NCI-H2081 treated with DMSO at 0.1 percent for 48 hours (cell line): ENCODE data around the gene AGAP2.

Experiments used
- DNase-seq: peaks from one replicate; lab custom pipeline; 2025; lab: John Stamatoyannopoulos, UW

Gene AGAP2

DNA sequence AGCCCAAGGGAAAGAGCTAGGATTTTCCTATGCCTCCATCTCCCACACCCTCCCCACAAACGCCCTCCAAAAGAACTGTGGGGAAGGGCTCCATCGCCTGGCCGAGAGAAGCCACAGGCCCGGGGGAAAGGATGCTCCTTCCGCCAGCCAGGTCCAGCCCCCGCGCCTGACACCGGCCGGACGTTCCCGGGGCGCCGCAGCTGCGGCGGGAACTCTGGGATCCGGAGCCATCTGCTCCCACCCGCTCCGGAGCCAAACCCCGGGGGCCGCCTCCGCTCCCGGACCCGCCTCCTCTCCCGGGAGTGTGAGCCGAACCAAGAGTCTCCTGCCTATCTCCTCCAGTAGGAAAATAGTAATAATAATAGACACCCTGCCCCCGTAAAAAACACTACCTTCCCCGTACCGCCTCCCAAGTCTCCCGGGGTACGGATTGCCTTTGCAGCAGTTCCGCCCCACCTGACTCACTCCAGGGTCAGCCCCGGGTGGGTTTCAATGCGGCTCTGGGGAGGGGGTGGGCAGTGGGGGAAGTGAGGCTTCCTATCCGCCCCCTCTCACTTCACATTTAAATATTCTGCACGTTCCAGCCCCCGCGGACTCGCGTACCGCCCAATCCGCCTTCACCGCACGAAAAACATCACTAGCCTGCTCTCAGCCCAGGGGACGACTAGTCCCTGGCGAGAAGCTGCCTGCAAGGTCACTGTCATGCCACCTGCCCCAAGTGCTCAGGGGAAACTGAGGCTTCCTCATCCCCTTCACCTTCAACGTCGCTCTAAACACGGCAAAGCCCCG lies 2.4 kb downstream of the AGAP2 start:
- no peak for DNase-seq

DNA sequence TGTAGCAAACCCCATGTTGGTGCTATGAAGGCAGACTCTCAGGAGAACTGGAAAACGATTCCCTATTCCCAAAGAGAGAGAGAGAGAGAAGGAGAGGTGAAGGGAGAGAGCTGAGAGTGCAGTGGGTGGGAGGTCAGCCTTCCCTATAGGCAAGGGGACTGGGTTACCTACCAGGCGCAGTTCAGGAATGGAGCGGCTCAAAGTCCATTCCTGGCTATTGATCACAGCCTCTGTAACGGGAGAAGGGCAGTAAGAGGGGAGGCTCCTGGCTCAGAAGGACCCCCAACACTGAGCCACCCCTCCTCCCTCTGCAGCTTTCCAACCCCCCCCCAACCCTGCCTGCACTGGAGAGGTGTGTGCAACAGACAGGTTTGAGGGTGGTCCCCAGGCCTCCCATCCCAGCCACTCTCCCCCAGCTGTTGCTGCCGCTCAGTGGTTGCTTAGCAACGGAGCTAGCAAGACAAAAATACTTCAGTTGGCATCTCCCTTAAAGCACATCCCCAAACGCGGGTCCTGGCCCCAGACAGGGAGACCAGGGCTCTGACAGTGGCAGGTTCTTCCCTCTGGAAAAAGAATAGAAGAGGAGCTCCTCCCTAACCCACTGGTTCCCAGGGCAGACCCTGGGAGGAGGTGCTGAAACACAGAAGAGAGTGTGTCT lies 3.2 kb downstream of the AGAP2 start:
- DNase-seq = no peak

DNA sequence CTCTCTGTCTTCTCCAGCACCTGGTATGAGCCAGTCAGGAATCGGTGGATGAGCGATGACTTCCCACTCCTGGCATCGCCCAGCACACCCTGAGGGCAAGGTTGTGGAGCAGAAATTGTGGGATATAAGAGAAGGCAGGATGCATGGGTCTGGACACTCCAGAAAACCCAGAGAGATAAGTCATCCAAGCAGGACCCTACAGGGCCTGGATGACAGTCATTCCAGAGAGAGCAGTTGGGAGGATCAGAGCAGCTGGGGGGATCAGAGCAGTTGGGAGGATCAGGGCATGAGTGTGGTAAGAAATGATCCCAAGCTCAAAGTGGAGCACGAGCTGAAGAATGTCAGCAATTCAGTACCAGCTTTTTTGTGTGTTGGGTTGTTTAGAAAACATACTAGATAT lies 4.0 kb downstream of the AGAP2 start:
- no peak for DNase-seq

DNA sequence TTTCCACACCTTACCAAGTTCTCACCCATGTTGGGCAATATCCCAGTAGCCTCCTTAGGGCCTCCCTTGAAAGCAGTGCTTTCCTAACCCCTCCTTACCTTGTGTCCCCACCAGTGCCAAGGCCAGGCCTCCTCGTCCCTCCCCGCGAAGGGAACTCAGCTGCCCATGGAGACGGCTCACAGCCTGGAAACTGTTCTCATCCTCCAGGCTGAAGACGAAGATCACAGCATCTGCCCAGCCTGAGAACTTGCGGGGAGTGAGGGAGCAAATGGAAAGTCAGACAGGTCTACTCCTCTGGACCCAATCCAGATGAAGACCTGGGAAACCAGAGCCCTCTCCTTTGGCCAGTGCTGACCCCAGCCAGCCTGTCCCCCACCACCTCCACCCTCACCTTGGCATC lies 4.6 kb downstream of the AGAP2 start:
- no peak for DNase-seq

DNA sequence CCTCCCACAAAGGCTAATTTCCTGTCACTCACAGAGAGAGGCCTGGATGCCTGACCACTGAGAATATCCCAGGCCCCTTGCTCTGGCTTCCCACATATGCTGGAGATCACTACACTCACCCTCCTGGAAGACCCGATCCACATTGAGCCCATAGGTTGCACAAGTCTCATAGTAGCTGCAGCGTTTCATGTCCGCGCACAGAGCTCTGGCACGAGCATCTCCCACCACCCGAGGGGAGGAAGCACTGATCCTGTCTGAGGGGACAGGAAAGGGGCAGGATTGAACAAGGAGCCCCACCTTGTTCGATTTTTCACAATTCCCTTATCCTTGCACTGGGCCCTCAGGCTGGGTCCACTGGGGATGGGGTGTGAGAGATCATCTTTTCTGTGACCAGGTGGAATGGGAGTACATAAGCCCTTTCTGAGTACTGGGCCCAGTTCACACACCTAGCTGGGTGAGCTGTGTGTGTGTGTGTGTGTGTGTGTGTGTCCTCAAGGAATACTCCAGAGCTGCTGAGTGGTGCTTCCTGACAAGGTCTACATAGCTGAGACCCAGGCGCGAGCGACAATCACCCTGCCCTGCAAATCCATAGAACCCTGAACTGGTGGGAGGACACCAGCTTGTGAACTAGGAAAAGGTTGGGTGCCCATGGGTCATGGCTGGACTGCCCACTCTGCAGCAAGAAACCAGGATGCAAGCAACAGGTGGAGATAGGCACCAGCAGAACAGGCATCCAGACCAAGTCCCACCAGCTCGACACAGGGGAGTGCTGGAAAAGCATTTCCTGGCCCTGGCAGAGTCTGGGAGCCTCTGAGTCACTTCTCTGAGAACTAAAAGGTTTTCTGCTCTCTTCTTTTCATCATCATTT lies 5.6 kb downstream of the AGAP2 start:
- no peak for DNase-seq

DNA sequence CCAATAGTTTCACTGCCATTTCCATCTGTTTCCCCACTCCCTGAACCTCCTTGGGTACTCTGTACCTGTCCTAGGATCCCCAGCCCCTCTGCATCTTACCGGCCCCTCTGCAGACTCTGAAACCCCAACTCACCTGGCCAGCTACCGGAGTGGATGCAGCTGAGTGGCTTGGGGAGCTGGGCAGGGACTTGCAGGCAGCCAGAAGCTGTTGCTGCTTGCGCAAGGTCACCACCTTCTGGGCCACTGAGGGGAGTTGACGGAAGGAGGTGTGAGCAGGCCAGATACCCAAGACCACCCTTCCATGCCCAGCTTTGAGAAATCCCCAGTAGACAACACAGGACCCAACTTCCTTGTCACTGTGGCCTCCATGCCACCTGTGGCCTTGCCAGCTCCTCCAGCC lies 6.3 kb downstream of the AGAP2 start:
- DNase-seq = no peak

DNA sequence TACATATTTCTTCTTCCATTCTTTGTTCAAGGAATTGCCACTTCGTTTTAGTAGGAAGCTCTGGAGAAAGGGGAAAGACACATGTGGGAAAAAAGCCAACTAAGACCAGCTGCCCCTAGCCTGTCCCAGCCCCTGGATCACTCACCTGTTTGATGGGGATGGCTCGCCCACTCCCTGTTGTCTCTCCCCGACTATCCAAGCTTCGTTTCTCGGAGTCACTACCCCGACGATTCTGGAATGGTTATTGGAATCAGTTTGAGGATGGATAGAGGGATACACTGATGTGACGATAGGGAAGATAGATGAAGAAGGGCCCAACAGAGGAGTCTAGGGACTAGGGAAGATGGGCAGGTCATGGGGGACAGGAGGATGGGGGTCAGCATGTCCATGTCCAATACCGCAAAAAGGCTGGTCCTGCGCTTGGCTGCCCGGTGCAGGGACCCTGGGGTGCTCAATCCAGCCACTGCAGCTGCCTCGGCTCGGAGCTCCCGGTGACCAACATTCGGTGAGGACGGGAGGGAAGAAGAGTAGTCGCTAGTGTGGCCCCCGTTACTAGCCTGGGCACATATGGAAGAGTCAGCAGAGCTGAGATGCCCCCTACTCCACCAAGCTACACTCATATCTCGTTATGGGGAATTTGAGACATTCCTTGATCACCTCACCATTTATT lies 7.0 kb downstream of the AGAP2 start:
- no peak for DNase-seq

DNA sequence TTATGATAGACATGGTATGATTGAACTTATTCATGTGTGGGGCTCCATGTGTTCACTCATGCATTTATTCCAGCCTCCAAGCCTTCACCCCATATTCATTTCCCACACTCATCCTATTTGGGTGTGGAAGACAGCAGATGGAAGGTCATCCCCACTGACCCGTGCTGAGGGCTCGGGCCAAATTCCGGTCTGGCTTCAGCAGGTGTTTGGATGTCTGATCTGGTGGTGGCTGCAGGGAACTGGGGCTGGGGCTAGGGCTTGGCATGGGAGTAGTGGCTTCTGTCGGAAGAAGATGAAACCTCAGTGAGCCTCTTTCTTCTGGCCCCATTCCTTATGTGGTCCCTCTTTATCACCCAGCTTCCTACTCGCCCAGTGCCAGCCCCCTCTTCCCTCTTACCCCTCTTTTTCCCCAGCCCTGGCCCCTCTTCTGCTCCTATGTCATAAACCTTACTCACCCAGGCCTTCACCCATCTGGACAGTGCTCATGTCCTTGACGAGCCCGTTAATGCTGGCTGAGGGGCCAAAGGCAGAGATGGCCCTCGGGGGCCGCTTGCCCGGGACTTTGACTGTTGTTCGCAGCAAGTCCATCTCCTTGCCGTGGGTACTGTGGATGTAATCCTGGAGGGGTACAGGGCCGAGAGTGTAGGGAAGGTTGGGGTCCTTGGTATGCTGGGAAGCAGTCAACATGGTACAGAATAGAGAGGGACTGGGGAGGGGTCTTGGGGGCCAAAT lies 8.0 kb downstream of the AGAP2 start:
- DNase-seq = no peak

DNA sequence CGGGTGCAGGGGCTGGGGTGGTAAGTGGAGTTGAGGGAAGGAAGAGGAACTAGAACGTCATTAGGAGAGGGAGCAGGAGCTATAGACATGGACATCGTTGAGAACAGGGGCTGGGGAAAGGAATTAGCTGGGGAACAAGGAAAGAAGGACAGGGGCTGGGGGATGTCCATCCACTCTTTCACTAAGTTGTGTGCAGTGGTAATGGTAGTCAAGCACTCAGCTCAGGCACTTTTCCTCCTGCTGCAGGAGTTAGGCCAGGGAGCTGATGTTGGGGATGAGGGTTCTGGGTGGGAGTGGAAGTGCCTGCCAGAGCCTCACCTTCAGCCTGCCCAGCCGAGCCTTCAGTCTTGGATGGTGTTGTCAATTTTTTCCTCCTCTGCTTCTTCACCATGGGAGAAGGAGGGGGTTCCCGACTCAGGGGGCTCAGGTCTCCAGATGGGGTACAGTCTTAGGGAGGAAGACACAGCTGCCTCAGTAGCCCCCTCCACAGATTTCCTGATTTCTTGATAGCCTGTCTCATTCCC lies 9.2 kb downstream of the AGAP2 start:
- no peak for DNase-seq

DNA sequence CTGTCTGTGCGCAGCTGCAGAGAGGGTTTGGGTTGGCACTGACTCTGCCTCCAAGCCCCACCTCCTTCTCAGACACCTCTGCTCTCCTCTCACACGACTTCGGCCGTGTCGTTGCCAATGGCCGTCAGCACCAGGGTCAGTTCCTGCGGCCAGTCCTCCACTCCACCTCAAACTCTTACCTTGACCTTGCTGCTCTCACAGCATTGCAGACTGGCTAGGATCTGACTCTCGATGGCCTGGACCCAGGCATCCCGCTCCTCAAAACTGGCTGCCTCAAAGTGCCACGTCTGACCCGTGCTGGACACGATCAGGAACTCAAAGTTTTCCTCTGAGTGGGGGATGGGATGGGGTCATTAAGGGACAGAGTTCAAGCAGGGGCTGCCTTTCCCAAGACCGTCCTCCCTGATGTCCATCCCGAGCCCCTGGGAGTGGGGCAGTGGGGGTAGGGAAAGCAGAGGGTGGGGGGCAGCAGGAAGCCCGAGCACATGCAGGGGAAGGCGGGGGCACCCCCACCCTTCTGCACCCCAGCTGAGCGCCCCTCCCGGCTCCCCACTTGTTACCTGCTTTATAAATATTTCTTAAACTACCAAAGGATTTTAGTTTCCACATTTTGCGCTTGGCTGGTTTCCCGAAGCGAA lies 10.7 kb downstream of the AGAP2 start:
- DNase-seq = no peak

DNA sequence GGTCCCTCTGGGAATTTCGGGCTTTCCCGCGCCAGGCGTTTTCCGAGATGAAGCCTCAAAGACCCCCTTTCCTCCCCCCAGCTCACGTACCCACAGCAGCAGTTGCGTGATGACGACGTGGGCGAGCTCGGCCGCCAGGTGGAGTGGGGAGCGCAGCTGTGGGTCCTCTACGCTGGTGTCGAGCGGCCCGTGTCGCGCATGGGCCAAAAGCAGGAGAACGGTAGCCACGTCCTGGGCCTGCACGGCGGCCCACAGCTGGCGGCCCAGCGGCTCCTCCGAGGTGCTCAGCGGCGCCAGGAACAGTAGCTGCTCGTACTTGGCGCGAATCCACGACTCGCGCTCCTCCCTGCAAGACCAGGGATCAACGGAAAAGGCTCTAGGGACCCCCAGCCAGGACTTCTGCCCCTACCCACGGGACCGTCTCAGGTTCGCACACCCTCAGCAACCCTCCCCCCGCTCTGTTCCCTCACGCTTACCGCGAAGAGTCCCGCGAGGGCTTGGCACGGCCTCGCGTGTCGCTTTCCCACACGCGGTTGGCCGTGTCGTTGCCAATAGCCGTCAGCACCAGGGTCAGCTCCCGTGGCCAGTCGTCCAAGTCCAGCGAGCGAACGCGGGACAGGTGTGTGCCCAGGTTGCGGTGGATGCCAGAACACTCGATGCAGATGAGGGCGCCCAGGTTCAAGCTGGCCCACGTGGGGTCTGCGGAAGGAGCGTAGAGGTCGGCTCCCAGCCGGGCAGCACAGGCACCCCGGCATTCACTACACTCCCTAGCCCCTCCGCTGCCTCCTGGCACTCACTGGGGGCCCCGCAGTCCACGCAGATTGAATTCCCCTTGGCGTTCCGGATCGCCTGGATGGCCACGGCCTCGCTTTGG lies 11.4 kb downstream of the AGAP2 start:
- DNase-seq = no peak

DNA sequence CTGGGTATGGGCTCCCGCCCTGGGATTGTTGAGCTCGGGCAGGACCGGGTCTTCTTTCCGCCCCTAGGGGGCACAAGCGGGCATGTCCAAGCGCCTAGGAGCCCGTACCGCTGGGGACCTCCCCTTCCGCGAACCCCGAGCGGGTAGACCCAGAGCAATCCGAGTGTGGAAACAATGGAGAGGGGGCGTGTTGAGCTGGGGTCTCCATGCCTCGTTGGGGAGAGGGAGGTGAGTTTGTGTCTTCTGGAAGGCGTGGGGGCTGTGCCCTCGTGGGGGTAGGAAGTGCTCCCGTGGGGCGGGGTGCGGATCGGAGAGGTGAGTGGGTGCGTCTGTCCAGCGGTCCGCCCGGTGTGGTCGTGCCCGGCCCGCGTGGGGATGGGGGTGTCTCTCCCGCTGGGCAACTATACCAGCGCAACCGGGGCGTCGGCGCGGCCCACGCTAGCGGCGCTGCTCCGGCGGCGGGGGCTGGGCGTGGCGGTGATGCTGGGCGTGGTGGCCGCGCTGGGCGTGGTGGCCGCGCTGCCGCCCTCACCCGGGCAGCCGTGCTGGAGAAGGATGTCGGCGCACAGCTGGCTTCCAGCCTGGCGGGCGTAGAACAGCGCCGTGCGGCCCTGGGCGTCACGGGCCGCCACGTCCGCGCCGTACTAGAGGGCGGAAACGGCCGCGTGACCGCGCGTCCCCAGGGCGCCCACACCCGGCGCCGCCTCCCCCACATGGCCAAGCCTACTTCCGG lies 12.2 kb downstream of the AGAP2 start:
- peak; percentile 28 for DNase-seq

DNA sequence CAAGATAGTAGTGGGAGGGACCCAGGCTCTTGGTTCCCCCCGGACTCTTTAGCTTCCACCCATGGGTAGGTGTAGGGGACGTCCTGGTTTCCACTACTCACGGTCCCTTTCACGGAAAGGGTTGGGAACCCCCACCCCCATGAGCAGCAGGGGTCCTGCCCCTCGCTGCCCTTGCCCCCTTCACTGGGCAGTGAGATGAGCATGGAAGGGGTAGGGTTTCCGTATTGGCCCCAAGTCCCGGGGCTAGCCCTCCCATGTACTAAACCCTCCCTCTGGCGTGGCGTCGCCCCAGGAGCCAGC lies 12.7 kb downstream of the AGAP2 start:
- DNase-seq = no peak

DNA sequence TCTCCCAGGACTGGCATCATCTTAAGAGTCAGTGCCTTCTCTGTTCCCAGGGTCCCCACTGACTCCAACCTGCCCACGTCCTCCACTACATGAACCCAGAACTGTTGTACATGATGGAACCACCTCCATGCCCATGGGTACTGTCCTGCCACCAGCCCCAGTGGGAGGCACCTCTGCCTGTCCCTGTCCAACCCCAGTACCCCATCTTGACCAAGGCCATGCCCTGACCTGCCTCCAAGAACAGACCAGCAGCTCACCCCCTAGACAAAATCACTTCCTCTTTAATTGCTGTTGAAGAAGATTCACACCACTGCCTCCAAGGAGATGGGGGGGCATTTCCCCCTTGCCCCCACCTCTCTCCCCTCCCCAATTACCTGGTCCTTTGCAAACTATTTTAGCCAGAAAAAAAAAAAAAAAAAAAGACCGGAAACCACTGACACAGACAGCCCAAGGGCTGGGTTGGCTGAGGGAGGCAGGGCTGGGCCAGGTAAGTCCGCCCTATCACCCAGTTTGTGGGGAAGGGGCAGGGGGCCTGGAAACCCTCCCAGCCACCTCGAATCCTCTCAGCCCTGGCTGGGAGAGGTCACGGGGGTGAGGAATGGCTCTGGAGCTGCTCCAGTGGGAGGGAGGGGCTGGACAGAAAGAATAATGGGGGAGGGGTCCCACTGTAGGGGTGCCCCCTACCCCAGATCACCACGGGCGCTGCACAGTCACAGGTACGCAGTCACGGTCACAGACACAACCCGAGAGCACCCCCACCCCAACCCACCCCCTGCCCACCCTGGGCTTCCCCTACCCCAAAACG lies 13.4 kb downstream of the AGAP2 start:
- DNase-seq = no peak

DNA sequence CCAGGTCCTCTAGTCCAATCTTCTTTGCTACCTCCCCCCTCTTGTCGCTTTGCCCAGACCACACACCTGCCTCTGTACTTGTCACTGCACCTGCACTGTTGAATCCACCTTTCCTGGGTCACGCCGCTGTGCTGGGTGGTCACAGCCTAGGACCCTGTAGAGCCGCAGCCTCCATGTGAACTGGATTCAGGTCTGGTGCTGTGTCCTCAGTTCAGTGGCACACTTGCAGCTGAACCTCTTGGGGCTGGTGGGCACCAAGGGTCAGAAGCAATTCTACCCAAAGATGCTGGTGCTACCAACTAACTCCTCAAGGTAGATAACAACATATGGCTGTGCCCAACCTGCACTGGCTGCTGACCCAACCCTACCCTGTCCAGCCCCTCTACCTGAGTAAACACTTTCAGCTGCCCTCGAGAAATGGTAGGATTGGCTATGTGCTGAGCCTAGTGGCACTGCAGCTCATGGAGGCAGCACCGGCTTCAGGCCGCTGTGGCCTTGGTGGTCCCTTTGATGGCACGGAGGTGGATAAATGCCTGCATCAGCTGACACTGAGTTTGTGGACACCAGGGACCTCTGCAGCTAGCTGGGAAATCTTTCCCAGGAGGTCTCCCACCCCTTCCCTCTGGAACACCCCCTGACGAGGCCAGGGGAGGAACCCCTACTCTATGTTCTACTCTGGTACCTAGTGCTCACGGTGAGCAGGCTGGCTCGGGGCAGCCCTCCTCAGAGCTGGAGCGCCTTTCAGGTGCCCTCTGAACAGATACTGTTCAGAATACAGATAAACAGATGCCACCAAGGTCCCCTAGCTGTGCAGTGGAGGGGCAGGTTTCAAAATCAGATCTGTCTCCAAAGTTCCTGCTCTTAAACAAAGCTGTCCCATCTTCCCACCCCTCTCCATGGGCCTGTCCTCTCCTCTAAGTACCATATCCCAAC lies 14.3 kb downstream of the AGAP2 start:
- DNase-seq = no peak

DNA sequence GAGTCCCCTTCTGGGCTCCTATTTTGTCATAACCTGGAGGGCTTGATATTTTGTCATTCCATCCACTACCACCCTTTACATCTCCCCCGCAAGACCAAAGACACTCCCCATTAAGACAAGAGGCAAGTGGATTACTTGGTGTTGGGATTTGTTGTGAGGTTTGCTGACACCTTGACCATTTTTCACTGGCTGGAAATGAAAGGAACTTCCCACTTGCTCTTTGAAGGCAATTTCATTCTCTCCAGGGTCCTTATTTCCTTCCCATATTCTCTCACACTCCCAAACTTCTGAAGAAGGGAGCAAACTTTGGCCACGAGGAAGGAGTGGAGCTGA lies 14.9 kb downstream of the AGAP2 start:
- DNase-seq = no peak
